K562 (cell line): ENCODE data around the gene BRMS1. TPM values are rescaled to one million over a fixed set of nuclear protein-coding genes. Genes with fewer than 3 reads are reported as not detected.
A peak's percentile ranks its signal among the peaks of the same experiment; 100 is the strongest.

Experiments used
- FOSL1 ChIP-seq: fragments of 200-800 bp; sonication (Bioruptor generic); conservative IDR thresholded peaks from 2 replicates; pipeline ENCODE4 v1.6.1; 2016; ENCODE audit warnings: missing genetic modification characterization, missing compliant biosample characterization
- GABPA ChIP-seq: fragments of 200-800 bp; sonication (Bioruptor generic); conservative IDR thresholded peaks from 2 replicates; pipeline ENCODE4 v1.6.1; 2016; ENCODE audit warnings: low read depth, missing genetic modification characterization, missing compliant biosample characterization
- HCFC1 ChIP-seq: IDR thresholded peaks from 2 replicates; pipeline ENCODE4 v1.6.1; 2012; ENCODE audit warnings: low read depth, low read length, improper control_type of control experiment
- SIN3B ChIP-seq: fragments of 450-650 bp; IDR thresholded peaks from 2 replicates; pipeline ENCODE4 v1.6.1; 2017; ENCODE audit warnings: low read depth, mild to moderate bottlenecking, moderate library complexity
- ZKSCAN1 ChIP-seq: fragments of 150-350 bp; IDR thresholded peaks from 2 replicates; pipeline ENCODE4 v1.6.1; 2016; ENCODE audit warnings: low read depth, low read length
- ZNF707 ChIP-seq: fragments of 250-450 bp; sonication (Bioruptor Pico); conservative IDR thresholded peaks from 2 replicates; pipeline ENCODE4 v1.8.0; 2022; ENCODE audit warnings: inconsistent platforms, mild to moderate bottlenecking, moderate library complexity
- polyA plus RNA-seq, 8 experiments: library from polyadenylated mRNA; depleted of rRNA in 4 of 8; stranded (reverse) in 5 of 8; unstranded in 3 of 8; fragments of >200 nt; fragmentation: Nextera tagmentation in 2 of 8; fragmentation: Illumina TruSeq in 1 of 8; extraction: Ambion mirVana in 2 of 8; extraction: Trizol in 1 of 8; gene quantifications; 2 replicates each; pipeline versions ENCODE4 v1.2.1 to v1.2.3, GENCODE V29; 2011 to 2014; ENCODE audit warnings: inconsistent platforms in 1 of 8, missing spikeins in 1 of 8
- total RNA-seq, 7 experiments: library from RNA; depleted of rRNA in 6 of 7; stranded (reverse); fragments of >200 nt in 6 of 7; fragmentation: Illumina TruSeq in 2 of 7; extraction: Trizol in 2 of 7; gene quantifications; 2 replicates each; pipeline versions ENCODE4 v1.2.1 to v1.2.3, GENCODE V29; 2011 to 2021; ENCODE audit warnings: low replicate concordance in 1 of 7
- TF ChIP-seq, protein P1 (sequence below): fragments of 250-450 bp; sonication (Bioruptor Pico); IDR thresholded peaks from 2 replicates; pipeline ENCODE4 v1.9.0; 2021; ENCODE audit warnings: mild to moderate bottlenecking, inconsistent platforms
- TF ChIP-seq, protein P2 (sequence below): fragments of 150-350 bp; conservative IDR thresholded peaks from 2 replicates; pipeline ENCODE4 v1.6.1; 2014; ENCODE audit warnings: low read length
- TF ChIP-seq, protein P3 (sequence below): conservative IDR thresholded peaks from 2 replicates; pipeline ENCODE4 v1.6.1; 2011; ENCODE audit warnings: low read depth, mild to moderate bottlenecking, low read length; ENCODE audit not compliant: control insufficient read depth

Gene BRMS1
- total and polyA plus RNA-seq, 9 of the 15 experiments (the other 6 are each of a cell fraction or from before 2014, with no cell fraction given), result 2.2 to 78.8 (median 33.4) TPM

DNA sequence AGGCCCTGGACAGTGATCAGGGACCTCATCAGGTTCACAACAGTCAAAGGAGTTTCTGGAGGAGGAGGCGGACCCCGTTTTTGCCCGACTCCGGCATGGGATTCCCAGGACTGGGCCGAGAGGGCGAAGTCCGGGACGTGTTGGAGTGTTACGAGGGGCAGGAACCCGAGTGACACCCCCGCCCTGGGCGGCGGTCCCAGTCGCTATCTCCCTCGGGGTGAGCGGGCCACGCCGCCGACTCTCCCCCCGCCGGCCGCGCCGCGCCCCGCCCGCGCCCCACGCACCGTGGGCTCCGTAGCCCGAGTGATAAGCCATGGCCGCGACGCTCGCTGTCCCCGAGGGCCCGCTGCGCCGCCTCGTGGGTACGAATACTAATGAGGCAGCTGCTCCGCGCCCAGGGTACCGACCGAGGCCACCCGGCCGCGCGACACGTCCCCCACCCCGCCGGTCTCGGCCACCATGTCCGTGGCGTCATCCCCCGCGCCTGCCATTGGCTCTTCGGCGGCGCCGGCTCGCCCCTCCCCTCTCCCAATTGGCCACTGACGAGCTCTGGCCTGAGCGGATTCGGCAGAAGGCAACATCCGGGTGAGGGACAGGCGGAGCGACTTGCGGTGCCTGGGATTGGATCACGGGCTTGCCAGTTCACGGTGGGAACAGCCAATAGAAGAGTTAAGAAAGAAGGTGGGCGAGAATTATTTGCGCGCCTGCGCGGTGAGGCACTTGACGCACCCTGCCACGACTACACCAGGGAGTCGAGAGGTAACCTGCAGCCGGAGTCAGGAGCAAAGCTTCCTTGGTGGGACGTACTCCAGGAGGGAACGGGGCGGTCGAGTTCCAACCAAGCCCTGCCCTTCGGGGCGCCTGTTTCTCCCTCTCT lies 56.0 kb downstream of the BRMS1 start, which contains the start of gene YIF1A (continued):
- TF ChIP-seq, protein P1, sequence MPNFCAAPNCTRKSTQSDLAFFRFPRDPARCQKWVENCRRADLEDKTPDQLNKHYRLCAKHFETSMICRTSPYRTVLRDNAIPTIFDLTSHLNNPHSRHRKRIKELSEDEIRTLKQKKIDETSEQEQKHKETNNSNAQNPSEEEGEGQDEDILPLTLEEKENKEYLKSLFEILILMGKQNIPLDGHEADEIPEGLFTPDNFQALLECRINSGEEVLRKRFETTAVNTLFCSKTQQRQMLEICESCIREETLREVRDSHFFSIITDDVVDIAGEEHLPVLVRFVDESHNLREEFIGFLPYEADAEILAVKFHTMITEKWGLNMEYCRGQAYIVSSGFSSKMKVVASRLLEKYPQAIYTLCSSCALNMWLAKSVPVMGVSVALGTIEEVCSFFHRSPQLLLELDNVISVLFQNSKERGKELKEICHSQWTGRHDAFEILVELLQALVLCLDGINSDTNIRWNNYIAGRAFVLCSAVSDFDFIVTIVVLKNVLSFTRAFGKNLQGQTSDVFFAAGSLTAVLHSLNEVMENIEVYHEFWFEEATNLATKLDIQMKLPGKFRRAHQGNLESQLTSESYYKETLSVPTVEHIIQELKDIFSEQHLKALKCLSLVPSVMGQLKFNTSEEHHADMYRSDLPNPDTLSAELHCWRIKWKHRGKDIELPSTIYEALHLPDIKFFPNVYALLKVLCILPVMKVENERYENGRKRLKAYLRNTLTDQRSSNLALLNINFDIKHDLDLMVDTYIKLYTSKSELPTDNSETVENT (CRISPR knock-in tag), result peak; percentile 65
- TF ChIP-seq GABPA (tag) (peak; percentile 91), HCFC1 (peak; percentile 43), ZKSCAN1 (no peak), ZNF707 (CRISPR knock-in tag) (no peak), SIN3B (peak; percentile 81), FOSL1 (tag) (peak; percentile 46; the same call in 1 of the 2 replicates)
- TF ChIP-seq, protein P2, sequence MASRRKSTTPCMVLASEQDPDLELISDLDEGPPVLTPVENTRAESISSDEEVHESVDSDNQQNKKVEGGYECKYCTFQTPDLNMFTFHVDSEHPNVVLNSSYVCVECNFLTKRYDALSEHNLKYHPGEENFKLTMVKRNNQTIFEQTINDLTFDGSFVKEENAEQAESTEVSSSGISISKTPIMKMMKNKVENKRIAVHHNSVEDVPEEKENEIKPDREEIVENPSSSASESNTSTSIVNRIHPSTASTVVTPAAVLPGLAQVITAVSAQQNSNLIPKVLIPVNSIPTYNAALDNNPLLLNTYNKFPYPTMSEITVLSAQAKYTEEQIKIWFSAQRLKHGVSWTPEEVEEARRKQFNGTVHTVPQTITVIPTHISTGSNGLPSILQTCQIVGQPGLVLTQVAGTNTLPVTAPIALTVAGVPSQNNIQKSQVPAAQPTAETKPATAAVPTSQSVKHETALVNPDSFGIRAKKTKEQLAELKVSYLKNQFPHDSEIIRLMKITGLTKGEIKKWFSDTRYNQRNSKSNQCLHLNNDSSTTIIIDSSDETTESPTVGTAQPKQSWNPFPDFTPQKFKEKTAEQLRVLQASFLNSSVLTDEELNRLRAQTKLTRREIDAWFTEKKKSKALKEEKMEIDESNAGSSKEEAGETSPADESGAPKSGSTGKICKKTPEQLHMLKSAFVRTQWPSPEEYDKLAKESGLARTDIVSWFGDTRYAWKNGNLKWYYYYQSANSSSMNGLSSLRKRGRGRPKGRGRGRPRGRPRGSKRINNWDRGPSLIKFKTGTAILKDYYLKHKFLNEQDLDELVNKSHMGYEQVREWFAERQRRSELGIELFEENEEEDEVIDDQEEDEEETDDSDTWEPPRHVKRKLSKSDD, result peak; percentile 43; the same call in 1 of the 2 replicates
- TF ChIP-seq, protein P3, sequence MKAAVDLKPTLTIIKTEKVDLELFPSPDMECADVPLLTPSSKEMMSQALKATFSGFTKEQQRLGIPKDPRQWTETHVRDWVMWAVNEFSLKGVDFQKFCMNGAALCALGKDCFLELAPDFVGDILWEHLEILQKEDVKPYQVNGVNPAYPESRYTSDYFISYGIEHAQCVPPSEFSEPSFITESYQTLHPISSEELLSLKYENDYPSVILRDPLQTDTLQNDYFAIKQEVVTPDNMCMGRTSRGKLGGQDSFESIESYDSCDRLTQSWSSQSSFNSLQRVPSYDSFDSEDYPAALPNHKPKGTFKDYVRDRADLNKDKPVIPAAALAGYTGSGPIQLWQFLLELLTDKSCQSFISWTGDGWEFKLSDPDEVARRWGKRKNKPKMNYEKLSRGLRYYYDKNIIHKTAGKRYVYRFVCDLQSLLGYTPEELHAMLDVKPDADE, result peak; percentile 70; the same call in 1 of the 2 replicates
